GM12872 (cell line): Measurements from ENCODE around the gene DNAH7.

Experiments
- TF ChIP-seq, protein P1 (sequence below): IDR thresholded peaks from 3 replicates; pipeline ENCODE4 v1.5.1; 2011; ENCODE audit warnings: low read depth, mild to moderate bottlenecking, low read length, moderate library complexity; ENCODE audit not compliant: insufficient read depth

The DNAH7 gene

DNA sequence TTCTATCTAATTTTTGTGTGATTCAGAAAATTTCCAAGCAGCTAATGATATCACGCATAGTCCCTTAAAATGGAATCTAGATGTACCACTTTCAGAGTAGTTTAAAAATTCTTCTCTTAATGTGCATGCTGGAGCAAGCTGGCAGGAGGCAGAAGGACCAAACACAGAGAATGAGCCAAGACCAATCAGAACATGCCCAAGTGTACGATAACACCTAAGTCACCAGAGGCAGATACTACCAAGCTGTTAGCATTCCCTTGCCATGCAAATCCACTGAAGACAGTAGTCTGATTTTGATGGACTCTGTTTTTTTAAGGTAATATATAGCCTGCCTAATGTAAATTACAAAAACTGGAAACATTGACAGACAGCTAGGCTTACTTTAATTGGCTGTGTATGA is 109.3 kb downstream of the DNAH7 start:
- TF ChIP-seq, protein P1, sequence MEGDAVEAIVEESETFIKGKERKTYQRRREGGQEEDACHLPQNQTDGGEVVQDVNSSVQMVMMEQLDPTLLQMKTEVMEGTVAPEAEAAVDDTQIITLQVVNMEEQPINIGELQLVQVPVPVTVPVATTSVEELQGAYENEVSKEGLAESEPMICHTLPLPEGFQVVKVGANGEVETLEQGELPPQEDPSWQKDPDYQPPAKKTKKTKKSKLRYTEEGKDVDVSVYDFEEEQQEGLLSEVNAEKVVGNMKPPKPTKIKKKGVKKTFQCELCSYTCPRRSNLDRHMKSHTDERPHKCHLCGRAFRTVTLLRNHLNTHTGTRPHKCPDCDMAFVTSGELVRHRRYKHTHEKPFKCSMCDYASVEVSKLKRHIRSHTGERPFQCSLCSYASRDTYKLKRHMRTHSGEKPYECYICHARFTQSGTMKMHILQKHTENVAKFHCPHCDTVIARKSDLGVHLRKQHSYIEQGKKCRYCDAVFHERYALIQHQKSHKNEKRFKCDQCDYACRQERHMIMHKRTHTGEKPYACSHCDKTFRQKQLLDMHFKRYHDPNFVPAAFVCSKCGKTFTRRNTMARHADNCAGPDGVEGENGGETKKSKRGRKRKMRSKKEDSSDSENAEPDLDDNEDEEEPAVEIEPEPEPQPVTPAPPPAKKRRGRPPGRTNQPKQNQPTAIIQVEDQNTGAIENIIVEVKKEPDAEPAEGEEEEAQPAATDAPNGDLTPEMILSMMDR, result no peak

- TF ChIP-seq, protein P1, result no peak
These were observed 111.9 kb downstream of the DNAH7 start for GRCh38 chr2:195956725-195957124.

- TF ChIP-seq, protein P1, result no peak
These were observed 123.6 kb downstream of the DNAH7 start for GRCh38 chr2:195945056-195945455.

DNA sequence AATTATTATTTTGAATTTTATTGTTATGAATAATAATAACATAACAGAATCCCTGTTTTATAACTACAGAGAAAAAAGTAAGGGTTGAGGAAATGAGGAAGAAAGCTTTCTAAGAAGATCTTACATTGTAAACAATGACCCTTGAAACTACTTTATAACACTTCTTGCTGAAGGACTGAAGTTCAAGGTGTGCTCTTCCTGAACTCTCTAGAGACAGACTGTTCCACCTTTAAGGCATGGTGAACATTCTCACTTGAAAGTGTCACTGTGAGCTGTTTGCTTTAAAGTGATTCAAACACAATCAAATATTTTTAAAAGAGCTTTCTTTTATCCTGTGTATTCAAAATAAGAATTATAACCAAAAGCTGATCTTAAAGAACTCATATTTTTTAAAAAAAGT is 131.5 kb downstream of the DNAH7 start:
- TF ChIP-seq, protein P1, result no peak

DNA sequence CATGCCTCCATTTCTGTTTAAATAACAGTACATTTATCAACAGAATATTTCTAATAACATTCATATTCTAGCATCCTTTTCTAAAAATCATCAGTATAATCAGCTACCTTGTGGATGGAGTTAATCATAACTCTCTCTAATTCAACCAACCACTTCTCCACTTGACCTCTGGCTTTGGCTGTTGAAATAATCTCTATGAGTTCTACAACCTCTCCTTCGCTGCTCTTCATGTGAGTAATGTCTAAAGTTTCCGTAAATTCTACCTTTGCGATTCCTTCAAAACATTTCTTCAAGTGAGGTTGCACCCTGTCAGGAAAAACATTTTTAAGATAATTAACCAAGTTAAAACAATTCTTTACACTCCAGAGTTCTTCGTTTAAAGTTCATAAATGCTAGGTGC is 134.2 kb downstream of the DNAH7 start:
- TF ChIP-seq, protein P1, result no peak

DNA sequence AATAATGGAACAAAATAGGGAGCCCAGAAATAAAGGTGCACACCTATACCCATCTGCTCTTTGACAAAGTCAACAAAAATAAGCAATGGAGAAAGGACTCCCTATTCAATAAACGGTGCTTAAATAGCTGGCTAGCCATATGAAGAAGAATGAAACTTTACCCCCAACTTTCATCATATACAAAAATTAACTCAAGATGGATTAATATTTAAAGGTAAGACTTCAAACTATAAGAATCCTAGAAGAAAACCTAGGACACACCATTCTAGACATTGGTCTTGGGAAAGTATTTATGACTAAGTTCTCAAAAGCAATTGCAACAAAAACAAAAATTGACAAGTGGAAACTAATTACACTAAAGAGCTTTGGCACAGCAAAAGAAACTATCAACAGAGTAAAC is 139.1 kb downstream of the DNAH7 start:
- TF ChIP-seq, protein P1, result no peak

DNA sequence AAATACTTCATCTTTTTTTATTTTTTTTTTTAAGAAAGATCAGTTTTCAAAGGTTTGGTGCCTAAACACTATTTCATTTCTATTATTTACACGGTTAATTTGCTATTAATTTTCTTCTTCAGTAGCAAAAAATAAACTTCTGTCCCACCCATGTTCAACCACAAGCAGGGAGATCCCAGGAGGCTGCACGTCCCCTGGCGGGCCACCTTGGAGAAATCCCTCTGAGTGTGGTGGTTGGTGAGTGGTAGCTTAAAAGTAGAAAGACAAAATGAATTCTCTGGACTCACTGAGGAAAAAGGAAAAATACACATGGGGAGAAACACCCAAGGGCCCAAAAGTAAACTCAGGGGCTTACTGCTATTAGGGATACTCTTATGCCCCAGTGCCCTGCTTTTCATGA is 143.5 kb downstream of the DNAH7 start:
- TF ChIP-seq, protein P1, result no peak

GRCh38 chr2:195923889-195924288 is 144.7 kb downstream of the DNAH7 start:
- TF ChIP-seq, protein P1, result no peak
